Measurements from ENCODE around the gene ITGA8.
"Not testable (repeated sequence)": the region's sequence is repeated elsewhere in the genome, so short reads cannot be mapped to it uniquely, and the experiment has no call there.

ITGA8 gene

GRCh38 chr10:15582972-15583371 lies 136.8 kb downstream of the ITGA8 start:
- in situ Hi-C loops (cut with MboI; ENCODE audit: low pct_unique_long_range_greater_than_20kb, low sequenced_read_pairs); DNase-seq: not testable (repeated sequence)

DNA sequence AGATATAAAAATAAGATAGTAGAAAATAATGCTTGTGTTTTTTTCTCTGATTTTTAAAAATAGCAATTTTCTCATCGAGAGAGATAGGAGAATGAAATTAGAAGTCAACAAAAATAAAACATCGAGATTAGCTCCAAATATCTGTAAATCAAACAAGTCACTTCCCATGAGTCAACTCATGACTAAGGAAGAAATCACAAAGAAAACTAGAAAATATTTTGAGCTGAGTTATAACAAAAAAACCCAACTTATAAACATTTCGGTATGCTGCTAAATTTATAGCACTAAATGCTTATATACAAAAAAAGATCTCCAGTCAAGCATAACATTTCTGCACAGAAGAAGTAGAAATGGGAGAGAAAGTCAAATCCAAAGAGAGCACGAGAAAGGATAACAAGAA lies 140.1 kb downstream of the ITGA8 start:
- no peak for DNase-seq
- in situ Hi-C loops (cut with MboI; ENCODE audit: low pct_unique_long_range_greater_than_20kb, low sequenced_read_pairs): no loop called here

DNA sequence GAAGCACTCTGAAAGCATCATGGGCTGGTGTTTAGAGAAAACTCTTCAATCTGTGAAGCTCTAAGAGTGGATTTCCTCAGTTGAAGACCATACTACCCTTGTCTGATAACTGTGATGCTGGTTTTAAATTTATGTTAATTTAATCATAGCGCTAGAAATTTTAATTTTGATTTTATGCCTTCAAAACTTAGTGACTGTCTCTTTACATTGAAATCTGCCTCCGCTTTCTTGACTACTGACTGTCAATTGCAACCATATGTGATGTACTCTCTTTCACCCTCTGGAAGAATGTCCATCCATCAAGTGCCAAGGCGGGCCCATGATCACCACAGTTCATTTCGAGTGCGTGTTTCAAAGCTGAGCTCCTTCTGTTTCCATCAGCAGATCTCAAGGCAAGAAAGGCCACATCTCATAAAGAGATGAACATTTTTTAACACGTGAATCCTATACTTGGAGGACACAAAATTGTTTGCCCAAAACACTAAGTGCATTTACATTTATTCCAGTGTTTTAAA lies 147.1 kb downstream of the ITGA8 start:
- no peak for DNase-seq
- in situ Hi-C loops (cut with MboI; ENCODE audit: low pct_unique_long_range_greater_than_20kb, low sequenced_read_pairs): no loop called here

DNA sequence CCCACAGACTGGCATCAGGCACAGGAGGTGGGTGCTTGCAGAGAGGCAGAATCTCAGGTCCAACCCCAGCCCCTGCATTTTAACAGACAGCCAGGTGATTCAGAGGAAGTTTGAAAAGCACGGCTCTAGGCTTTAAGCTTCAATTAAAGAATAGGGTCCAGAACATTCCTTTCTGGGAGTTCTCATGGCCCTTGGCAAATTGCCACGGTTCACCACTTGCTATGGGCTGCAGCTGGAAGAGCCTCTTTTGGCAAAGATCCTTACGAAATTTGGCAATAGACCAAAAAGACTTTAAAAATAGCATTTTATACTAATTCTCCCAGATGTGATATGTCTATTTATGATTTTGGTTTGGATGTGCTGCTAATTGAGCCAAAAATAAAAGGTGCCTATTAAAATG lies 148.1 kb downstream of the ITGA8 start:
- in situ Hi-C loops (cut with MboI; ENCODE audit: low pct_unique_long_range_greater_than_20kb, low sequenced_read_pairs): no loop called here
- no peak for DNase-seq

GRCh38 chr10:15570738-15571339 lies 148.9 kb downstream of the ITGA8 start:
- DNase-seq: no peak
- in situ Hi-C loops (cut with MboI; ENCODE audit: low pct_unique_long_range_greater_than_20kb, low sequenced_read_pairs): no loop called here

DNA sequence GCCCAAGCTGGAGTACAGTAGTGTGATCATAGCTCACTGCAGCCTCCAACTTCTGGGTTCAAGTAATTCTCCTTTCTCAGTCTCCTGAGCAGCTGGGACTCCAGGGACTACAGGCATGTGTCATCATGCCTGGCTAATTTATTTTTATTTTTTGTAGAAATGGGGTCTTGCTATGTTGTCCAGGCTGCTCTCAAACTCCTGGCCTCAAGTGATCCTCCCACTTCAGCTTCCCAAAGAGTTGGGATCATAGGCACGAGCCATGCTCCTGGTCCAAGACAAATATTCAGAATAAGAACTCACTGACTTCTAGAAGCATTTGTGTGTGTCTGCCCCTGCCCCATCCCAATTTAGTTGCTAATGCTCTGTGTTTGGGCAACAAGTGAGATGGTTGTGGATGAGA lies 151.8 kb downstream of the ITGA8 start:
- no peak for DNase-seq
- in situ Hi-C loops (cut with MboI; ENCODE audit: low pct_unique_long_range_greater_than_20kb, low sequenced_read_pairs): no loop called here

- no peak for DNase-seq
- in situ Hi-C loops (cut with MboI; ENCODE audit: low pct_unique_long_range_greater_than_20kb, low sequenced_read_pairs): no loop called here
Measured at GRCh38 chr10:15563246-15563645, 156.5 kb downstream of the ITGA8 start.

DNA sequence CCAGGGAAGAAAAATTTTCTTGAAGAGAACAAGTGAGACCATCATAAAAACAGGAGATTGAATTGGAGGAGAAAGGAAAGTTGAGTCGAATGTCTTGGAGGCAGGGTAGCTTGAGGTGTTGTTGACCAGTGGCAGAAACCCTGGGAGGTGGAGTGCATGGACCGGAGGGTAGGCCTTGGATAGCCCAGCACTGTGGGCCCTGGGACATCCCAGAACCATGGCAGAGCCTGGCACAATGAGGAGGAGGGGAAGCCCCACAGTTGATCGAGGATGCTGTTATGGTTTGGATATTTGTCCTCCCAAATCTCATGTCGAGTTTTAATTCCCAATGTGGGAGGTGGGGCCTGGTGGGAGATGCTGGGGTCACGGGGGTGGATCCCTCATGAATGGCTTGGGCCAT lies 157.1 kb downstream of the ITGA8 start:
- DNase-seq: no peak
- in situ Hi-C loops (cut with MboI; ENCODE audit: low pct_unique_long_range_greater_than_20kb, low sequenced_read_pairs): no loop called here

GRCh38 chr10:15562116-15562515 lies 157.6 kb downstream of the ITGA8 start:
- in situ Hi-C loops (cut with MboI; ENCODE audit: low pct_unique_long_range_greater_than_20kb, low sequenced_read_pairs): no loop called here
- no peak for DNase-seq

DNA sequence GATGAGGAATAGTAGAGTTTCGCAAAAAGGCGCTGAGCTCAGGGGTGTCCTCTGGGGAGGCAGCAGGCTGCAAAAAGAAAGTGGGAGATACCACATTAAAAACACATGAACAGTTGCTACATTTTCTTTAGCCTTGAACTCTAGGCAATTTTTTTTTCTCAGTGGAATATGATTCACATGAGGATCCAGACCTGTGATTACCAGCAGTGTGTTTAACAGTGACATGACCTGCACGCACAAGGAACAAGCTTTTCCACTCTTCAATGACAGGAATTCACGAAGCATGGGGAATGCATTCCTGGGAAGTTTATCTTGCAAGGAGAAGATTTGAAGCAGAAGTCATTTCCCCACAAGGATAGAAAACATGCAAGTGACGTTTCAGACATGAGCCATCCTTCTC lies 161.6 kb downstream of the ITGA8 start:
- in situ Hi-C loops (cut with MboI; ENCODE audit: low pct_unique_long_range_greater_than_20kb, low sequenced_read_pairs): no loop called here
- DNase-seq: no peak

DNA sequence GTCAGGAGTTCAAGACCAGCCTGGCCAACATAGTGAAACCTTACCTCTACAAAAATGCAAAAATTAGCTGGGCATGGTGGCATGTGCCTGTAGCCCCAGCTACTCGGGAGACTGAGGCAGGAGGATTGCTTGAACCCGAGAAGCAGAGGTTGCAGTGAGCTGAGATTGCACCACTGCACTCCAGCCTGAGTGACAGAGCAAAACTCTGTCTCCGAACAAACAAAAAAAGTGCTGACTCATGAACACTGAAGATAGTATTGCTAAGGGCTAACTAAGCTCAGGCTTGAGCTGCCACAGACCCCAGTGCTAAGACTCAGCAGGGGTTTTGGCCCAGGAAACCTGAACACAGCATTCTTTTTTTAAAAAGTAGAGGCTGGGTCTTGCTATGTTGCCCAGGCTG lies 162.6 kb downstream of the ITGA8 start:
- in situ Hi-C loops (cut with MboI; ENCODE audit: low pct_unique_long_range_greater_than_20kb, low sequenced_read_pairs); DNase-seq: not testable (repeated sequence)

DNA sequence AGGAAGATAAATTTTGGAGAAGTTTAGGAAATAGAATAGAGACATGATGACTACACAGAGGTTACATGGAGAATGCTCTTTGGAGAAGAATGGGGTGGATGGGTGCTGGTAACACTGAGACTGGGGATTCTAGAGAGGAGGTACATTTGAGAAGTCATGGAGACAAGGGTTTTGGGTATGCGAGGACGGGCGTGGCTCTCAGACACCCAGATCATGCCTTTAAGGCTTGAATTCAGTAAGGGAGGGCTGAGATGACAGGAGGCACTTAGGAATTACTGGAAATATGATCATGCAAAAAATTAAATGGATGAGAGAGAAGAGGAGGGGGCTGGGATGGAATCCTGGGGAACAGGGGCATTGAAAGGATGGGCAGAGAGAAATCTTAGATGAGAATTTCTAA lies 168.8 kb downstream of the ITGA8 start:
- DNase-seq: no peak
- in situ Hi-C loops (cut with MboI; ENCODE audit: low pct_unique_long_range_greater_than_20kb, low sequenced_read_pairs): no loop called here

- no peak for DNase-seq
- in situ Hi-C loops (cut with MboI; ENCODE audit: low pct_unique_long_range_greater_than_20kb, low sequenced_read_pairs): no loop called here
Measured at GRCh38 chr10:15548331-15548730, 171.4 kb downstream of the ITGA8 start.

- no peak for DNase-seq
Measured at GRCh38 chr10:15546606-15547005, 173.1 kb downstream of the ITGA8 start.

DNA sequence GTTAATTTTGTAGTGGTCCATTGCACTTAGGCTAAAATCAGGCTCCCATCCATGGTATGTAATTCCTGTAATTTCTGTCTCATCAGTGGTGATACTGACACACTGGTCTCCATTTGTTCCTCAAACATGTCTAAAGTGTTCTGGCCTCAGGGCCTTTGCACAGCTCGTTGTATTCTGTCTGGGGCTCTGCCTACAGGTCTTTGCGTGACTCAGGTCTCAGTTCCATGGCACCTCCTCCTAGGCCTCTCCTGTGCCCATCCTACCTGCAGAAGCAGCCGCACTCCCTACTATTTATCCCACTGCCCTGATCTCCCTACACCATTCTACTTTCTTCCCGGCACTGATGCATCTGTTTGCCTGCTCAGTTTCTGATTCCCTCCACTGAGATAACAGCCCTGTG lies 173.8 kb downstream of the ITGA8 start:
- DNase-seq: no peak
- in situ Hi-C loops (cut with MboI; ENCODE audit: low pct_unique_long_range_greater_than_20kb, low sequenced_read_pairs): no loop called here

More at GRCh38 chr10:15546606-15547005, 173.1 kb downstream of the ITGA8 start:
- in situ Hi-C loops (cut with MboI; ENCODE audit: low pct_unique_long_range_greater_than_20kb, low sequenced_read_pairs): no loop called here

- DNase-seq: no peak
- in situ Hi-C loops (cut with MboI; ENCODE audit: low pct_unique_long_range_greater_than_20kb, low sequenced_read_pairs): no loop called here
Measured at GRCh38 chr10:15545266-15545665, 174.5 kb downstream of the ITGA8 start.

GRCh38 chr10:15543994-15544393 lies 175.7 kb downstream of the ITGA8 start:
- in situ Hi-C loops (cut with MboI; ENCODE audit: low pct_unique_long_range_greater_than_20kb, low sequenced_read_pairs): no loop called here
- no peak for DNase-seq

- in situ Hi-C loops (cut with MboI; ENCODE audit: low pct_unique_long_range_greater_than_20kb, low sequenced_read_pairs): no loop called here
- no peak for DNase-seq
Measured at GRCh38 chr10:15542817-15543216, 176.9 kb downstream of the ITGA8 start.

GRCh38 chr10:15541376-15541775 lies 178.3 kb downstream of the ITGA8 start:
- in situ Hi-C loops (cut with MboI; ENCODE audit: low pct_unique_long_range_greater_than_20kb, low sequenced_read_pairs): no loop called here
- no peak for DNase-seq

GRCh38 chr10:15540727-15541126 lies 179.0 kb downstream of the ITGA8 start:
- DNase-seq: peak; percentile 7
- in situ Hi-C loops (cut with MboI; ENCODE audit: low pct_unique_long_range_greater_than_20kb, low sequenced_read_pairs): no loop called here

DNA sequence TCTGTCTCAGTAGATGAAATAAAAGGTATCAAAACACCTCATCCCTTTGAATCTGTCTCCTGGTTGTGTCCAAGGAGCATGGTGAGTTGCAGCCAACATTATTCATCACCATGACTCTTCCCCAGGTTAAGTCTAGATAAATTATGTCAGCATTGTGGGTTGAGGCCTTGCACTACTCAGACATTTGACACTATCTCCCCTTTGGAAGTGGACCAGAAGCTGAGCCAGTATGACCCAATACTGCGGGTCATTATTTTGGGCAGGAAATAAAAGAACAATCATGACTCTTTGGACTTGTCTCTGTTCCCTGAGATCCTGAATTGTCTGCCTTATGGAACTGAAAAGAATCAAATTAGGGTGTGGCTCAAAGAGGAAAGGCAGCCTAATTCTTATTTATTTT lies 180.5 kb downstream of the ITGA8 start:
- in situ Hi-C loops (cut with MboI; ENCODE audit: low pct_unique_long_range_greater_than_20kb, low sequenced_read_pairs): no loop called here
- no peak for DNase-seq
